Kidney tubule cell (primary cell): ENCODE results near the gene ABHD4.
A peak's percentile ranks its signal among the peaks of the same experiment; 100 is the strongest.
"Not testable (repeated sequence)": the region's sequence is repeated elsewhere in the genome, so short reads cannot be mapped to it uniquely, and the experiment has no call there.

Experiments
- DNase-seq: peaks from one replicate; pipeline ENCODE4 v3.0.0-alpha.2; 2018; ENCODE audit warnings: low spot score

ABHD4 gene

GRCh38 chr14:22627506-22628263 lies 29.6 kb downstream of the ABHD4 start:
- DNase-seq: no peak

DNA sequence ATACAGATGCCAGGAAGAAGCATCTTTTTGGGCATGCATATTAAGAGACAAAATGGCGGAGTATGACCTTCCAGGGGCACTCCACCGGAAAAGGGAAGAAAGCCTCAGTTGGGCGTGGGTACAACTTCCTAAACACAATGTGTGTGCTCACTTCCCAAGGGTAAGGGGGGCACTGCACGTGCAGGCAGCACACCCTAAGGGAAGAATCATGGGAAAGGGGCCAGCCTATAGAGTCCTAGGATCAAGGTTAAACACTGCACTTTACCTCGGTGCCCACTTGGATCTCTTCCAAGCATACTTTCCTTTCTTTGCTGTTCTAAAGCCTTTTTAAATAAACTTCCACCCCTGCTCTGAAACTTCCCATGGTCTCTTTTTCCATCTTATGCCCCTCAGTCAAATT lies 31.3 kb downstream of the ABHD4 start:
- DNase-seq: no peak

GRCh38 chr14:22630066-22630465 lies 32.0 kb downstream of the ABHD4 start:
- DNase-seq: no peak

GRCh38 chr14:22630486-22630885 lies 32.4 kb downstream of the ABHD4 start:
- DNase-seq: no peak

DNA sequence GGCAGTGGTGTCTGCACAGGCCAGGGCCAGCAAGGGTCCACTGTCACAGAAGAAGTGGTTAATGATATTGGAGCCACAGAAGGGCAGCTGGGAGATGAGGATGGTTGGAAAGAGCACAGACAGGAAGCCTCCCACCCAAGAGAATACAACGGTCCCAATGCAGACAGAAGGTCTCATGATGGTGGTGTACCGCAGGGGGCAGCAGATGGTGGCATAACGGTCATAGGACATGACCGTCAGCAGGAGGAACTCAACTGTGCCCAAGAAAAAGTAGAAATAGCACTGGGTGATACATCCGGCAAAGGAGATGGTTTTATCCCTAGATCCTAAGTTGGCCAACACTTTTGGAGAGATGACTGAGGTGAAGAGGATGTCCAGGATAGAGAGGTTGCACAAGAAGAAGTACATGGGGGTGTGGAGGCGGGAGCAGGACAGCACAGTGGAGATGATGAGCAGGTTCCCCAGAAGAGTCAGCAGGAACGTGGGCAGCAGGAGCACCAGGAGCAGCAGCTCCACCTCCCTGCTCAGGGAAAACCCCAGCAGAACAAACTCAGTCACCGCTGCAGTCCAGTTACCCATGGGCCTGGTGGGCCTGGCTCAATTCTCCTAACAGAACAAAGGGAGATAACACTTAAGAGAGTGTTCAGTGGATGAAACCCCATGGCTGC lies 36.3 kb downstream of the ABHD4 start:
- DNase-seq: no peak

- DNase-seq: not testable (repeated sequence)
Observed at GRCh38 chr14:22635980-22636379, 37.9 kb downstream of the ABHD4 start.

DNA sequence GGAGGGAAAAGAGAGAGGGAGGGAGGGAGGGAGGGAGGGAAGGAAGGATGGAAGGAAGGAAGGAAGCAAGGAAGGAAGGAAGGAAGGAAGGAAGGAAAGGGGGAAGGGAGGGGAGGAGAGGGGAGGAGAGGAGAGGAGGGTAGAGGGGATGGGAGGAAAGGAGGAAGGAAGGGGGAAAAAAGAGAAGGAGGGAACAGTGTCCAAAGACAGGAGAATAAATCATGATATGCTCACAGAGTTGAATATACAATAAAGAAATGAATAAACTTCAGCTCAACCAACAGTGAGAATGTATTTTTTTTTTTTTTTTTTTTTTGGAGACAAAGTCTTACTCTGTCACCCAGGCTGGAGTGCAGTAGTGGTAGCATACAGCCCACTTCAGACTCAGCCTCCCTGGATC lies 42.1 kb downstream of the ABHD4 start:
- no peak for DNase-seq

GRCh38 chr14:22641846-22642245 lies 43.7 kb downstream of the ABHD4 start:
- DNase-seq: peak; percentile 22

- DNase-seq: no peak
Observed at GRCh38 chr14:22644305-22644635, 46.2 kb downstream of the ABHD4 start, which contains the start of gene OR6J1. Gene OR6J1 (minus strand): TSS chr14:22644352. CDS start chr14:22634811, 9,541 bp downstream.

GRCh38 chr14:22646570-22647254 lies 48.6 kb downstream of the ABHD4 start:
- DNase-seq: no peak

DNA sequence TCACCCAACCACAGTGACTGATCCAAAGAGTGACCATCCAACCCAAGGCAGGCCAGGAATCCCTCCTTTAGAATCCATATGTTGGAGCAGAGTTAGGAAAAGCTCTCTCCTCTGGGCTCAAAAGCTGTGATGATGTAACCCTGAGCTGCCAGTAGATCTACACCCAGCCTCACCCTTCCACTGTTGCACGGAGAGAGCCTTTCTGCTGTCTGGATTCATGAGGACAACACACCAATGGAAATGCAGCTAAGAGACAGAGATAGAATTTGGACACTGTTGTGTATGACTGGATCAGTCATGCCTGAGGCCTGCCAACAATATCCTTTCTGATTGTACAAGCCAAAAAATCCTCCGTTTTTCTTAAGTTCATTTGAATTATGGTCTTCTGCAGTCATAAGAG lies 50.4 kb downstream of the ABHD4 start:
- DNase-seq: no peak

DNA sequence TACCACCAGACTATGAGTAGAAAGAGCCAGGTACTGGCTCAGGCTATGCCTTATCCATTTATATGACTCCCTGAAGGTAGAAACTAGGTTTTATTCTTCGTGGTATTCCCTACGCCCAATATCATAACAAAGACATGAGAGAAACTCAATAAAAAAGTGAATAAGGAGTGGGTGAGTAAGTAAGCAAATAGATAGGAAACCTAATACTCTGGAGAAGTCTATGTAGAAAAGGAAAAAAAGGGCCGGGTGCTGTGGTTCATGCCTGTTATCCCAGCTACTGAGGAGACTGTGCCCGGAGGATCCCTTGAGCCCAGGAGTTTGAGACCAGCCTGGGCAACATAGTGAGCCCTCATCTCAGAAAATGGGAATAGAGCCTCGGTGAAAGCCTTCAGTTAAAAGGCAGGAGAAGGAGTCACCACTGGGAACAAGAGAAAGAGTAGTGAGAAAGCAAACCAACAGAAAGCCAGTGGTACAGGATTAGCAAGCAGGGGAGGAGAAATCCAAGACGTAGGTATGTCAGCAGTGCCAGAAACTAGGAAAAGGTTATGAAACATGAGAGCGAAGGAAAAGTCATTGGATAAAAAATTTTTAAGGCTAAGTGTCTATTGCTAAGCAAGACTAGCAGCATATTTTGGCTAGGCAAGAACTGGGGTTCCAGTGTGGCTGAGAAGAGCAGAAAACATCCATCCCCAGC lies 52.1 kb downstream of the ABHD4 start:
- DNase-seq: no peak

DNA sequence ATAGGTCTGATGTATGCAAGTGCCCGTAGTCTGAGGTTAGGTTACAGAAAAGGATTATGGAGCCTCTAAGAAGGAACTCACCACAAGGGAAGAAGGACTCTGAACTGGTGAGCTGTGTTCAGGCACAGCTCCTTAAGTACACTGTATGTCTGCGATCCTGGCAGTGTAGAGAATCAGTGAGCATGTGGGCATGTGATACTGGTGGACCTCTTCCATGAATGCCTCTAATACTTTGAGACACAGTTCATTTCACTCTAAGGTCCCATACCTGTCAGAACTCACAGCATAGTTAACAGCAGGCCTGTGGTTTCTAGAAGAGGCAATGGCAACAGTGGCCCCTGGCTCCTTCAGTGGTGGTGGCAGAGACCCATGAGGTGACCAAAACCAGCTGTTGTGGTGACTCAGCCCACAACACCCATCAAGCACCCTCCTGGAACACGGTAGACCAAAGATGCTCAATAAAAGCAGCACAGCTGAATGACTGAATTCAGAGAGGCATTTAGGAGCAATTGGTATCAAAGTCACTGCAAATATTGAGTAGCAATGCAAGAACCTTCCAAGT lies 52.9 kb downstream of the ABHD4 start:
- peak; percentile 73 for DNase-seq

DNA sequence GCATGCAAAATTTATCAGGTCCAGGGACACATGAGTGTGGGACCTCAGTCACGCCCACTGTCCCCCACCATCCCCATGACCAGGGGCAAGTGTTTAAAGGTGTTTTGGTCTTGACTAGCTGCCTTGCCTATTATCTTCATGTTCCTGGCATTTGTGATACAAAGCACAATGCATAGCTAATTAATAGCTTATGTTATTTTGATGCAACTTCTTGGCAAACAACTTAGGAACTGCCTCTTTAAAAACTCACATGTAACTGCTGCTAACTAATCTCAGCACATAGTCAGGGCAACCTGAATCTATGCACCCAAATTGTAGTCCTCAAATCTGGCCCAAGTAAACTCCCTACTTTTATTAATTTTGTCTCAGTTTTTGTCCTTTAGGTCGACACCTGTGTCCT lies 53.5 kb downstream of the ABHD4 start:
- DNase-seq: no peak

DNA sequence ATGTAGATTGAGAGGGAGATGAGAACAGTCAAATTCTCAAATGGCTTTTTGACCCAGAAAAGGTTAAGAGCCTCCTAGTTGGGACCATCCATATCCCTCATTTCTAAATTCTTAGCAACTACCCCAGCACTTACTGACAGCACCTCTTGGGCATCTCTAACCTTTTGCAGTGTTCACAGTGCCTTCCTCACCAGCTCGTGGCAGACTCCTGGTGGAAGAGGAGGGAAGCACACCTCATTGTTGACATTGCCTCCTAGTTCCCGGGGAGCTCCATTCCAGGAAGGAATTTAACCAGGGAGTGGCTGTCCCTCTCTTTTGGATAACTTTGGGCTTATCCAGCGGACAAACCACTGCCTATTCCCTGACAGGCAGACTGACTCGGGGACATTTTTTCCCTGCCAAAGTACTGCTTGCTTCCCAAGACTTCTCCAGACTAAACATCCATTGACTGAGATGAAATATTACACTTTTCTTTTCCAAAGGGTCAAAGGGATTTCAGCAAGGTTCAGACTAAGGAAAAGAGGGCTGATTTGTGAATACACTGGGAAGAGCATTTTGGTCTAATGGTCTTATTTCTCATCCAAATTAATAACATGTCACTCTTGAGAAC lies 55.0 kb downstream of the ABHD4 start:
- peak; percentile 79 for DNase-seq

DNA sequence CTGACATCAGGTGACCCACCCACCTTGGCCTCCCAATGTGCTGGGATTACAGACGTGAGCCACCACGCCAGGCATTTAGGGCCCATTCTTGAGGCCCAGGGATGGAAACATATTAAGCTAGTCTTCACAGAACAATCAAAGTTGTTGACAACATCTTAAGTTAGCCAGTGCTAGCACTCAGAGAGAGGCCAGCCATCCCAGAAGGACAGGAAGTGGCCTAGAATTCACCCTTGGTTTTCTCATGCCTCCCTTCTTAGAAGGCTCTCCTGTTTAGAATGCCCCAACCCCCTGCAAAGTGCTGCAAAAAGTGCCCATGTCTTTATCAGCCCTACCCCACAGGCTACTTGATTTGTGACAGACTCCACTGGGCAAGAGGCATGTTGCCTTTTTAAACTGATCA lies 58.1 kb downstream of the ABHD4 start:
- DNase-seq: peak; percentile 8

DNA sequence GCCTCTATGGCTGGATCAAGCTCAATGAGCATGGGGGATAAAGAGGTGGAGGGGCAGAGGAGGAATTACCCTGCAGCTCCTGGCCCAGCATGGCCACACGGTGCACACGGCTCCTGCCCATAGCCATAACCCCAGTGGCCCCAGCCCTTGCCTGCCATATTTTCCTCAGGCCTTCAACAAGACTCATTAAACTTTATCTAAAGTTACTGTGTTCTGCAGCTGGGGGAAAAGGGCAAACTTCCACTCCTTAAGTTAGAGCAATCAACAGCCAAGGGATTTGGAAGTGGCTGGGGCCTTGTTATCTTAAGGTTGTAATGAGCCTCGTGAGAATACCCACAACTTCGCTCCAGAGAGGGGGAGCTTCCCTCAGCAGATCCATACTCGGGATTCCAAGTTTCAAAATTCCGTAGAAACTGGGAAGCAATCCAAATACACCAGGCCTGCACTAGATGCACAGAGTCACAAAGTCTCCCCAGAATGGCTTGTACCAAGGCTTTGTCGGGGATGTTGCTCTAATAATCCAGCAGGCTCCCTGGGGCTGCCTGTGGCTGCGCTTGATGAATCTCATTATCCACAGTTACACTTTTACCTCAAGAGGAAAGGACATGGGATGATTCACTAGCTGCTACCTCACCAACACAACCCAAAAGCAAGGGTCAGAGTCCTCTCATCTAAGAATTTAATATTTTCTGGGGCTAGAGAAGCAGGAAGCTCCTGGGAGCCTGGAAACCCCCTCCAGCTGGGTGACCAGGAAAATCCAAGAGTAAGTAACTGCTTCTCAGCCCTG lies 59.0 kb downstream of the ABHD4 start:
- DNase-seq: peak; percentile 98

GRCh38 chr14:22657861-22658260 lies 59.8 kb downstream of the ABHD4 start:
- DNase-seq: peak; percentile 57

- no peak for DNase-seq
Observed at GRCh38 chr14:22658946-22659345, 60.8 kb downstream of the ABHD4 start.

GRCh38 chr14:22660654-22661053 lies 62.6 kb downstream of the ABHD4 start:
- DNase-seq: no peak
